ENCODE results near the gene SHMT2. TPM values are rescaled to one million over a fixed set of nuclear protein-coding genes. Genes with fewer than 3 reads are reported as not detected.
A peak's percentile ranks its signal among the peaks of the same experiment; 100 is the strongest.

SHMT2 gene
- total and polyA plus RNA-seq, 2 of the 4 experiments (the other 2 are of a cell fraction) = 266 to 364 TPM

GRCh38 chr12:57227315-57228115 lies 2.0 kb upstream of the SHMT2 start:
- H3K9ac ChIP-seq (ENCODE audit: low read depth, low read length) = no peak overlapping the region
- ChIA-PET CTCF (interaction anchor here (5.3 kb wide), 1 partner anchor 14 kb away, joined by 47 read pairs; no protein-coding TSS in a partner anchor), POLR2A (ENCODE audit: unreplicated experiment) (no interaction called here)
- no peak overlapping the region for H4K5ac ChIP-seq (ENCODE audit: low read depth, low read length)
- no TSS peak for BruUV-seq (replicated peaks)
- H3K27me3 ChIP-seq (ENCODE audit: control insufficient read depth, insufficient read depth, low read length) = peaks cover 10% of the 10 kb centered on the region
- no peak overlapping the region for H3K27ac ChIP-seq (ENCODE audit: insufficient read depth, low read length)
- peaks cover 16% of the 10 kb centered on the region for H3K4me1 ChIP-seq (ENCODE audit: control insufficient read depth, insufficient read depth, low read length)
- peak; percentile 26 for DNase-seq
- H3K4me3 ChIP-seq (ENCODE audit: insufficient read depth, low read depth, low read length) = no peak overlapping the region
- H2BK20ac ChIP-seq (ENCODE audit: low read depth, low read length) = no peak overlapping the region
- H3K18ac ChIP-seq (ENCODE audit: low read depth, low read length) = no peak overlapping the region
- H2AFZ ChIP-seq (replicated peaks; ENCODE audit: low read length, poor library complexity) = peak overlapping the region; percentile 46
- no peak overlapping the region for H2BK120ac ChIP-seq (ENCODE audit: low read depth, low read length)
- peak overlapping the region; percentile 76 for H3K23ac ChIP-seq (ENCODE audit: low read depth, low read length)
- H2BK15ac ChIP-seq (ENCODE audit: low read depth, low read length) = no peak overlapping the region
- no peak overlapping the region for H4K91ac ChIP-seq (ENCODE audit: insufficient read depth, low read depth, low read length)
- peaks cover 18% of the 10 kb centered on the region for H3K36me3 ChIP-seq (ENCODE audit: control insufficient read depth, insufficient read depth, low read length)
- peak overlapping the region; percentile 6 for H2AK9ac ChIP-seq (replicated peaks; ENCODE audit: low read depth, low read length, poor library complexity)
- peaks cover 24 to 35% of the 10 kb centered on the region in 2 experiments; a peak in 3 of 4 replicates for H3K79me1 ChIP-seq (ENCODE audit: low read depth in 1 of 2, low read length in 2 of 2)
- H4K8ac ChIP-seq (ENCODE audit: low read depth in 2 of 2, low read length in 2 of 2) = no peak overlapping the region
- no peak for ATAC-seq (ENCODE audit: low read depth)
- 51% methylated on average over 5 of the region's 8 CpGs; no CpG with 5 or more reads in 1 of the 2 experiments for WGBS, 2 experiments (ENCODE audit: extremely low coverage in 2 of 2, insufficient read length in 1 of 2)
- dilution Hi-C loops (cut with HindIII; ENCODE audit: low sequenced_read_pairs, unreplicated experiment) (no loop called here), intact Hi-C loops (cut with micrococcal nuclease) (no loop called here), in situ Hi-C loops (cut with MboI; ENCODE audit: low sequenced_read_pairs) (no loop called here)
- no peaks in the 10 kb centered on the region for H3K9me3 ChIP-seq (ENCODE audit: control insufficient read depth, insufficient read depth, low read length)
- H2AK5ac ChIP-seq (ENCODE audit: low read depth, low read length) = peak overlapping the region; percentile 18
- no peak overlapping the region for H3K4ac ChIP-seq (ENCODE audit: low read depth, low read length)
- no peak overlapping the region for H2BK5ac ChIP-seq (ENCODE audit: low read depth, low read length, poor library complexity, severe bottlenecking)
- H3K14ac ChIP-seq (replicated peaks; ENCODE audit: low read depth, low read length) = 0 out of 2 replicates have a peak overlapping the region, but pooled peaks have one; percentile 44
- H3K4me2 ChIP-seq (ENCODE audit: low read depth, low read length) = peak overlapping the region; percentile 5; the same call in 1 of the 2 replicates
- TF ChIP-seq SMC3 (IDR thresholded peaks at IDR 0.05; ENCODE audit: low read depth, low read length) (no peak), POLR2A (IDR thresholded peaks at IDR 0.05; ENCODE audit: low read depth, low read length) (no peak), CEBPB (IDR thresholded peaks at IDR 0.05; ENCODE audit: low read depth, low read length) (peak; percentile 66), CHD1 (IDR thresholded peaks at IDR 0.05; ENCODE audit: low read depth, low read length) (no peak), ELK1 (IDR thresholded peaks at IDR 0.05; ENCODE audit: borderline replicate concordance, low read depth, low read length) (no peak), NFE2L2 (IDR thresholded peaks at IDR 0.05; ENCODE audit: low read depth, low read length) (no peak), BHLHE40 (IDR thresholded peaks at IDR 0.05; ENCODE audit: low read depth, low read length) (no peak), MAZ (IDR thresholded peaks at IDR 0.05; ENCODE audit: borderline replicate concordance, low read depth, low read length) (no peak)
- H3K56ac ChIP-seq (ENCODE audit: extremely low read depth, insufficient read depth, low read length) = no peak overlapping the region
- H4K20me1 ChIP-seq (ENCODE audit: insufficient read depth, low read length) = peaks cover 21% of the 10 kb centered on the region
- H3K9me1 ChIP-seq (ENCODE audit: insufficient read depth, low read length) = peaks cover 20% of the 10 kb centered on the region

All from IMR-90 (cell line).